Measurements from ENCODE around the gene ZNF786. TPM values are rescaled to one million over a fixed set of nuclear protein-coding genes. Genes with fewer than 3 reads are reported as not detected.
"Not testable (repeated sequence)": the region's sequence is repeated elsewhere in the genome, so short reads cannot be mapped to it uniquely, and the experiment has no call there.

ZNF786 gene
- total and polyA plus RNA-seq, 9 of the 15 experiments (the other 6 are each of a cell fraction or from before 2014, with no cell fraction given) = 0.31 to 5.4 (median 3.0) TPM

GRCh38 chr7:149030439-149030838 is 60.1 kb downstream of the ZNF786 start:
- H3K27ac ChIP-seq (ENCODE audit: extremely low read depth, low read depth, low read length); H2AFZ ChIP-seq (ENCODE audit: low read depth, low read length); intact Hi-C loops (cut with micrococcal nuclease); FAIRE-seq; in situ Hi-C loops (cut with MboI); H4K20me1 ChIP-seq (replicated peaks; ENCODE audit: control insufficient read depth, insufficient read depth, low read length); BruUV-seq (replicated peaks); H3K4me2 ChIP-seq (ENCODE audit: insufficient read depth, low read length); H3K9me1 ChIP-seq (ENCODE audit: control insufficient read depth, insufficient read depth, low read length); H3K9ac ChIP-seq (ENCODE audit: insufficient read depth in 1 of 2, low read depth in 2 of 2, low read length in 2 of 2); H3K4me3 ChIP-seq; DNase-seq (ENCODE audit: extremely low read depth in 1 of 4, low spot score in 3 of 4); H3K9me3 ChIP-seq (replicated peaks; ENCODE audit: control insufficient read depth, insufficient read depth, low read depth, low read length); H3K27me3 ChIP-seq (ENCODE audit: control insufficient read depth in 2 of 2, insufficient read depth in 2 of 2, low read length in 2 of 2); ATAC-seq: not testable (repeated sequence)
- WGBS (ENCODE audit: insufficient coverage, low coverage, missing lambda C conversion rate) = 82% methylated on average over 9 of the region's 9 CpGs
- CTCF ChIA-PET (ENCODE audit: low intra/inter-chr PET ratio) = interaction anchor here (0.6 kb wide), 1 partner anchor 14 kb away, joined by 3 read pairs; no protein-coding TSS in a partner anchor
- peaks cover 28% of the 10 kb centered on the region for H3K79me2 ChIP-seq (ENCODE audit: control insufficient read depth, insufficient read depth, low read length)
- POLR2A ChIA-PET = interaction anchor here (0.6 to 2.9 kb wide), 4 partner anchors 18 to 35 kb away, joined by 4 to 20 read pairs (median 4); no protein-coding TSS in a partner anchor
- TF ChIP-seq BCOR (IDR thresholded peaks at IDR 0.05) (0 out of 2 replicates have a peak, but pooled peaks have one; percentile 25), ZNF121 (CRISPR knock-in tag; conservative IDR thresholded peaks at IDR 0.05) (peak; percentile 33; the same call in 1 of the 2 replicates), ZBTB33 (CRISPR knock-in tag; IDR thresholded peaks at IDR 0.05) (peak; percentile 62; the same call in 1 of the 2 replicates), FOXP1 (CRISPR knock-in tag; IDR thresholded peaks at IDR 0.05) (0 out of 2 replicates have a peak, but pooled peaks have one; percentile 35)
- peaks cover 11% of the 10 kb centered on the region for H3K36me3 ChIP-seq (ENCODE audit: control insufficient read depth, insufficient read depth, low read length)
- peaks cover 14 to 18% of the 10 kb centered on the region in 2 experiments; a peak in 4 of 5 replicates for H3K4me1 ChIP-seq (replicated peaks in 1 of 2; ENCODE audit: control insufficient read depth in 2 of 2, insufficient read depth in 2 of 2, low read length in 2 of 2)
